Kidney capillary endothelial cell (primary cell): Measurements from ENCODE around the gene PSMC4.
"Not testable (repeated sequence)": the region's sequence is repeated elsewhere in the genome, so short reads cannot be mapped to it uniquely, and the experiment has no call there.

Experiments
- DNase-seq: peaks from one replicate; pipeline ENCODE4 v3.0.0-alpha.2; 2018; ENCODE audit warnings: low spot score

Gene PSMC4

DNA sequence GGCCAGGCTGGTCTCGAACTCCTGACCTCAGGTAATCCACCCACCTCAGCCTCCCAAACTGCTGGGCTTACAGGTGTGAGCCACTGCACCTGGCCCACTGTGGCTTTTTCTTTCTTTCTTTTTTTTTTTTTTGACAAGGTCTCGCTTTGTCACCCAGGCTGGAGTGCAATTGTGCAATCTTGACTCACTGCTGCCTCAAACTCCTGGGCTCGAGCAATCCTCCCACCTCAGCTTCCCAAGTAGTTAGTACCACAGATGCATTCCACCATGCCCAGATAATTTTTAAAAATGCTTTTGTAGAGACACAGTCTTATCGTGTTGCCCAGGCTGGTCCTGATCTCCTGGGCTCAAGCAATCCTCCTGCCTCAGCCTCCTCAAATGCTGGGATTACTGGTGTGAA, 24.4 kb upstream of the PSMC4 start:
- DNase-seq: no peak

DNA sequence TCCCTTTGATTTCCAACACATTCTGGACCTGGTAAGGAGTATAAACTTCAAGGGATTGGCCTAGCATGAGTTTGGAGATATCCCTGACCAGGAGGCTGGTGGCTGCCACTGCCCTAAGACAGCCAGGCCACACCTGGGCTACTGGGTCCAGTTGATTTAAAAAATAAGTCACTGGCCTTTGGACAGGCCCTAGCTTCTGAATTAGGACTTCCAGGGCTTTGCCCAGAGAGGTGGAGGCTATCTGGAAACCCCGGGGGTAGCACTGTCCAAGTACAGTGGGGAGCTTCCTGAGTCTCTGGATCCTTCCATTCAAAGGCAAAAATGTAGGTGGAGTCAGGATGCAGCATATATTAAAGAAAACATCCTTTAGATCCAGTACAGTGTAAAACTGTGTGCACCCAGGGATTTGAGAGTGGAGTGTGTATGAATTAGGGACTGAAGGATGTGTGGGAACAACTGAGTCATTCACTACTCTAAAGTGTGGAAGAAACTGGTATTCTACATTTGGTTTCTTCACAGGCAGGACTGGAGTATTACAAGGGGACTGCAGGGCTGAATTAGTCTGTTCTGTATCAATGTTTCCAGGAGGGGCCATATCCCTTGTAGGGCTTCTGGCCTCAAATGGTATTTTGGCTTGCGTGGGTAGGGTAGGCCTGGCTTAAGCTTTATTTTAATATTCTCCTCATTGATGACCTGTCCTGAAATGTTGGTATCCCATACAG, 21.8 kb upstream of the PSMC4 start:
- no peak for DNase-seq

DNA sequence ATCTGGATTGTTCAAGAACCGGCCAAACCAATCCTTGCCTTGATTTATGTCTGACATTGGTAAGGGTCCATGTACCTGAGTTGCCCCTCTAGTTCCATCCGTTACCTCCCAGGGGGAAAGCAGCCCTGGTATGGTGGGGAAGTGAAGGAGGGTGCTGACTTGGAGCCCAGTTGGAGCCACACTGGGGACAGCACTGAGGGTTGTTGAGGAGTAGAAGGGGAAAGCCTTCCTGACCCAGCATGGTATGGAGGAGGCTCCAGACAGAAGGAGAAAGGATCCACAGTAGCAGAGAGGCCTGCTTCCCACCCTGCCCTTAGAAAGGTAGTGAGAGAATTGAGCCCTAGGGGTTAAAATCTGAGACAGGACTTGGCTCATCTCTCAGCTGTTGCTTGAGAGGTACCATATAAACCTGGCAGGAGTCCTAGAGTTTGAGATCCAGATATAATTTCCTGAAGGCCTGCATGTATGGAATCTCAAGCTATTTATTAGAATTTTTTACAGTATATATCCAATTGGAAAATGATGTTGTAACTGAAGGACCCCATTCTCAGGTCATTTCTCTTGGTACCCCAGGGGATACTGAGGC, 19.8 kb upstream of the PSMC4 start:
- DNase-seq: no peak

GRCh38 chr19:39951686-39952085, 19.3 kb upstream of the PSMC4 start:
- DNase-seq: peak; percentile 16

GRCh38 chr19:39953915-39954314, 17.1 kb upstream of the PSMC4 start:
- no peak for DNase-seq

DNA sequence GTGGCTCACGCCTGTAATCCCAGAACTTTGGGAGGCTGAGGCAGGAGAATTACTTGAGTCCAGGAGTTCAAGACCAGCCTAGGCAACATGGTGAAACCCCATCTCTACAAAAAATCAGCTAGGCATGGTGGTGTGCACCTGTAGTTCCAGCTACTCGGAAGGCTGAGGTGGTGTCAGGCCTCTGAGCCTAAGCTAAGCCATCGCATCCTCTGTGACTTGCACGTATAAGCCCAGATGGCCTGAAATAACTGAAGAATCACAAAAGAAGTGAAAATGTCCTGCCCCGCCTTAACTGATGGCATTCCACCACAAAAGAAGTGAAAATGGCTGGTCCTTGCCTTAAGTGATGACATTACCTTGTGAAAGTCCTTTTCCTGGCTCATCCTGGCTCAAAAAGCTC, 13.1 kb upstream of the PSMC4 start:
- DNase-seq: not testable (repeated sequence)

DNA sequence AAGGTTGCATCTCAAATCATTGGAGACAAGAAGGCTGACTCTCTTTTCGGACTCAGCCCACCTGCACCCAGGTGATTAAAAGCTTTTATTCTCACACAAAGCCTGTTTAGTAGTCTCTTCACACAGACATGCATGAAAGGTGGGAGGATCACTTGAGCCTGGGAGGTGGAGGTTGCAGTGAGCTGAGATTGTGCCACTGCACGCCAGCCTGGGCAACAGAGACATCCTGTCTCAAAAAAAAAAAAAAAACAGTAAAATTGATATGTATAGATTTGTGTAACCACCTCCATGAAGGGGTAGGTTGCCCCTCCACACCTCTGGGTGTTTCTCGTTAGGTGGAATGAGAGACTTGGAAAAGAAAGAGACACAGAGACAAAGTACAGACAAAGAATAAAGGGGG, 12.0 kb upstream of the PSMC4 start:
- not testable (repeated sequence) for DNase-seq

- DNase-seq: not testable (repeated sequence)
Observed at GRCh38 chr19:39959407-39959806, 11.6 kb upstream of the PSMC4 start.

GRCh38 chr19:39963898-39964297, 7.1 kb upstream of the PSMC4 start:
- no peak for DNase-seq

DNA sequence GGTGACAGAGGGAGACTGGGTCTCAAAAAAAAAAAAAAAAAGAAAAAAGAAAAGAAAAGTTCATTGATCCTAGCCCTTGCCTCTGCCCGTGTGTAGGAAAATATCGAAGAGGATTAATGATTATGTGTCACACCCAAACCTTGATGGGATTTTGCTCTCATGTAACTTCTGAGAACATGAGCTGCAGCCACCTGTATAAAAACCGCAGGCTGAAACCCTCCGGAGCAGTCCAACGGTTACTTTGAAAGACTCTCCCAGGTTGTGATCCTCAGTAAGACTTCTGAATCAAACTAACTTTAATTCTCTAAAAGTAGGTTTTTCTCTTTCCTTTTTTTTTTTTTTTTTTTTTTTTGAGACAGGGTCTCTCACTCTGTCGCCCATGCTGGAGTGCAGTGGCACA, 4.3 kb upstream of the PSMC4 start:
- no peak for DNase-seq

DNA sequence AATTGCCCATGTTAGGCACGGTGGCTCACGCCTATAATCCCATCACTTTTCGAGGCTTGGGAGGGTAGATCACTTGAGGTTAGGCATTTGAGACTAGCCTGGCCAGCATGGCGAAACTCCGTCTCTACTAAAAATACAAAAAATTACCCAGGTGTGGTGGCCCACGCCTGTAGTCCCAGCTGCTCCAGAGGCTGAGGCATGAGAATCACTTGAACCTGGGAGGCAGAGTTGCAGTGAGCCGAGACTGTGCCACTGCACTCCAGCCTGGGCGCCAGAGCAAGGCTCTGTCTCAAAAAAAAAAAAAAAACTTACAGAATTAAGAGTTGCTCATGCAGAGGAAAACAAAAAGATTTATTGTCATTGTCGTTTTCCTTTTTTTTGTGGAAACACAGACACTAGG, 3.4 kb upstream of the PSMC4 start:
- DNase-seq: no peak

GRCh38 chr19:39968789-39969188, 2.2 kb upstream of the PSMC4 start:
- DNase-seq: no peak

DNA sequence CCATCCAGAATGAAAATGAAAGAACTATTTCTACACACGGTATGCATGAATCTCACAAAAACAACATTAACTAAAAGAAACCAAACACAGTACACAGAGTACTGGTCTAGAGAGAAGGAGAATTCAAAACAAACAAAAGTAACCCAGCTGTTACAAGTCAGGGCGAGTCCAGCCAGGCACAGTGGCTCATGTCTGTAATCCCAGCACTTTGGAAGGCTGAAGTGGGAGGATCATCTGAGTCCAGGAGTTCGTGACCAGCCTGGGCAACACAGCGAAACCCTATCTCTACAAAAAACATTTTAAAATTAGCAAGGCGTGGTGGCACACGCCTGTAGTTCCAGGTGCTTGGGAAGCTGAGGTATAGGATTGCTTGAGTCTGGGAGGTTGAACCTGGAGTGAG, 1.7 kb upstream of the PSMC4 start:
- DNase-seq: no peak

DNA sequence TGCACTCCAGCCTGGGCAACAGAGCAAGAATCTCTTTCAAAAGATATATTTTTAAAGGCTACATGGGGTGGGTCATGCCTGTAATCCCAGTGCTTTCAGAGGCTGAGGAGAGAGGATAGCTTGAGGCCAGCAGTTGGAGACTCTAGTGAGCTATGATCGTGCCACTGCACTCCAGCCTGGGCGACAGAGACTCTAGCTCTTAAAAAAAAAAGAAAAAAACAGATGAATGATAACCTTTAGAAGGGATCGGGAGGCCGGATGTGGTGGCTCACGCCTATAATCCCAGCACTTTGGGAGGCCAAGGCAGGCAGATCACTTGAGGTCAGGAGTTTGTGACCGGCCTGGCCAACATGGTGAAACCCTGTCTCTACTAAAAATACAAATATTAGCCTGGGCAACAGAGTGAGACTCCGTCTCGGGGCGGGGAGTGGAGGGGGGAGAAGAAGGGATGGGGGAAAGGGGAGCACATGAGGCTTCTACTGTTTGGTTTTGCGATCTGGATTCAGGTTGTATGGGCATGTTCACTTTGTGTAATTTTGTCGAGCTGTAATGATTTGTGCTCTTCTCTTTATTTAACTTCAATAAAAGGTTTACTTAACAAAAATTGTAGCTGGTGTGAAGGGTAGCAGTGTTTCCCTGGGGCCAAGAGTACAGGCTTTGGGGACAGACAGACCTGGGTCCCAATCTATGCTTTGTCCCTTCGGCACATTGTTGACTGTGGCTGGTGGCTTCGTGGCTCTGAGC, 1.1 kb upstream of the PSMC4 start:
- peak; percentile 1 for DNase-seq

GRCh38 chr19:39970425-39970674, 615 bp upstream of the PSMC4 start:
- DNase-seq: no peak

DNA sequence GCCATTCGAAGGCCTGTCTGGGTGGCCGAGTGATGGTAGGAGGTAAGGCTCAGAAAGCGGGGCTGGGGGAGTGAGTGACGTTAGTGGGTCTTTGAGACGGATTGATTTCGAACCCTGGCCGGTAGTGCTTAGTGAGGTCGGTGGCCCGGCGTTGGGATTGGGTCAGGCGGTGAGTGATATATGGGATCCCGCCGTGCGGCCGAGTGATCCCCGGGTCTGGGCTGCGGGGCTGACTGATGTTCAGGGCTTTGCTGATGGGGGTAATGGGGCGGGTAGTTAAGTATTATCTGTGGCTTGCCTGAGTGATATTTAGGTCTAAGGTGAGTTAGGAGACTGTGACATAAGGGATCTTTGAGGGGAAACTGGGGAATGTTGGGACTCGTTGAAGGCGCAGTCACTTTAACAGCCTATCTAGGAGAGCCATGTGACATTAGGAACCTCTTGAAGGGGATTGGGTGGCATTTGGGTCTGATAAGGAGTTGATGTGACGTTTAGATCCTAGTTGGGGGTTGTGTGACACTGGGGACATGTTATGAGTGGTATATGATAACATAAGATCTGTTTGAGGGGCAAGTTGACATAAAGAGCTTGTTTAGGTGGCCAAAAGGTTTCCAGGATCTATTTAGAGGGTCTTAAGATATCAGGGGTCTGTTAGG, 543 bp downstream of the PSMC4 start:
- no peak for DNase-seq

- DNase-seq: no peak
Observed at GRCh38 chr19:39974377-39975155, 3.6 kb downstream of the PSMC4 start.

- DNase-seq: no peak
Observed at GRCh38 chr19:39982883-39983282, 11.9 kb downstream of the PSMC4 start.

GRCh38 chr19:39983695-39984300, 12.8 kb downstream of the PSMC4 start:
- DNase-seq: no peak

DNA sequence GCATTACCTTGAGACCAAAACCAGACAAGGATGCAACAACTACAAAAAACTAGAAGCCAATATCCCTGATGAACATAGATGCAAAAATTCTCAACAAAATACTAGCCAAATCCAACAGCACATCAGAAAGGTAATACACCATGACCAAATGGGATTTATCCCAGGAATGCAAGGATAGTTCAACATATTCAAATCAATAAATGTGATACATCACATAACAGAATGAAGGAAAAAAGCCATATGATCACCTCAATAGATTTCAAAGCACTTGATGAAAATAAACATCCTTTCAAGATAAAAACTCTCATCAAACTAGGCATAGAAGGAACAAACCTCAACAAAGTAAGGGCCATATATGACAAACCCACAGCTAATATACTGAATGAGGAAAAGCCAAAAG, 15.7 kb downstream of the PSMC4 start:
- DNase-seq: no peak

DNA sequence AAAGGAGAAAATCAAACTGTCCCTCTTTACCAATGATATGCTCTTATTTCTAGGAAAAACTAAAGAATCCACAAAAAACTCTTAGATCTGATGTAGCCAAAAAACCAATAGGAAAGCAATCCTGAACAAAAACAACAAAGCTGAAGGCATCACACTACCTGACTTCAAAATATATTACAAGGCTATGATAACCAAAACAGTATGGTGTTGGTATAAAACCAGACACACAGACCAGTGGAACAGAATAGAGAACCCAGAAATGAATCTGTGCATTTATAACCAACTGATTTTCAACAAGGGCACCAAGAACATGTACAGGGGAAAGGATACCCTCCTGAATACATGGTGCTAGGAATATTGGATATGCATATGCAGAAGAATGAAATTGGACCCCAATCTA, 16.2 kb downstream of the PSMC4 start:
- no peak for DNase-seq

- no peak for DNase-seq
Observed at GRCh38 chr19:39987596-39987995, 16.6 kb downstream of the PSMC4 start.
